ENCODE data around the gene KIF20B.
A peak's percentile ranks its signal among the peaks of the same experiment; 100 is the strongest.

The KIF20B gene, protein sequence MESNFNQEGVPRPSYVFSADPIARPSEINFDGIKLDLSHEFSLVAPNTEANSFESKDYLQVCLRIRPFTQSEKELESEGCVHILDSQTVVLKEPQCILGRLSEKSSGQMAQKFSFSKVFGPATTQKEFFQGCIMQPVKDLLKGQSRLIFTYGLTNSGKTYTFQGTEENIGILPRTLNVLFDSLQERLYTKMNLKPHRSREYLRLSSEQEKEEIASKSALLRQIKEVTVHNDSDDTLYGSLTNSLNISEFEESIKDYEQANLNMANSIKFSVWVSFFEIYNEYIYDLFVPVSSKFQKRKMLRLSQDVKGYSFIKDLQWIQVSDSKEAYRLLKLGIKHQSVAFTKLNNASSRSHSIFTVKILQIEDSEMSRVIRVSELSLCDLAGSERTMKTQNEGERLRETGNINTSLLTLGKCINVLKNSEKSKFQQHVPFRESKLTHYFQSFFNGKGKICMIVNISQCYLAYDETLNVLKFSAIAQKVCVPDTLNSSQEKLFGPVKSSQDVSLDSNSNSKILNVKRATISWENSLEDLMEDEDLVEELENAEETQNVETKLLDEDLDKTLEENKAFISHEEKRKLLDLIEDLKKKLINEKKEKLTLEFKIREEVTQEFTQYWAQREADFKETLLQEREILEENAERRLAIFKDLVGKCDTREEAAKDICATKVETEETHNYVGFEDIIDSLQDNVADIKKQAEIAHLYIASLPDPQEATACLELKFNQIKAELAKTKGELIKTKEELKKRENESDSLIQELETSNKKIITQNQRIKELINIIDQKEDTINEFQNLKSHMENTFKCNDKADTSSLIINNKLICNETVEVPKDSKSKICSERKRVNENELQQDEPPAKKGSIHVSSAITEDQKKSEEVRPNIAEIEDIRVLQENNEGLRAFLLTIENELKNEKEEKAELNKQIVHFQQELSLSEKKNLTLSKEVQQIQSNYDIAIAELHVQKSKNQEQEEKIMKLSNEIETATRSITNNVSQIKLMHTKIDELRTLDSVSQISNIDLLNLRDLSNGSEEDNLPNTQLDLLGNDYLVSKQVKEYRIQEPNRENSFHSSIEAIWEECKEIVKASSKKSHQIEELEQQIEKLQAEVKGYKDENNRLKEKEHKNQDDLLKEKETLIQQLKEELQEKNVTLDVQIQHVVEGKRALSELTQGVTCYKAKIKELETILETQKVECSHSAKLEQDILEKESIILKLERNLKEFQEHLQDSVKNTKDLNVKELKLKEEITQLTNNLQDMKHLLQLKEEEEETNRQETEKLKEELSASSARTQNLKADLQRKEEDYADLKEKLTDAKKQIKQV (N-terminal part only)

DNA sequence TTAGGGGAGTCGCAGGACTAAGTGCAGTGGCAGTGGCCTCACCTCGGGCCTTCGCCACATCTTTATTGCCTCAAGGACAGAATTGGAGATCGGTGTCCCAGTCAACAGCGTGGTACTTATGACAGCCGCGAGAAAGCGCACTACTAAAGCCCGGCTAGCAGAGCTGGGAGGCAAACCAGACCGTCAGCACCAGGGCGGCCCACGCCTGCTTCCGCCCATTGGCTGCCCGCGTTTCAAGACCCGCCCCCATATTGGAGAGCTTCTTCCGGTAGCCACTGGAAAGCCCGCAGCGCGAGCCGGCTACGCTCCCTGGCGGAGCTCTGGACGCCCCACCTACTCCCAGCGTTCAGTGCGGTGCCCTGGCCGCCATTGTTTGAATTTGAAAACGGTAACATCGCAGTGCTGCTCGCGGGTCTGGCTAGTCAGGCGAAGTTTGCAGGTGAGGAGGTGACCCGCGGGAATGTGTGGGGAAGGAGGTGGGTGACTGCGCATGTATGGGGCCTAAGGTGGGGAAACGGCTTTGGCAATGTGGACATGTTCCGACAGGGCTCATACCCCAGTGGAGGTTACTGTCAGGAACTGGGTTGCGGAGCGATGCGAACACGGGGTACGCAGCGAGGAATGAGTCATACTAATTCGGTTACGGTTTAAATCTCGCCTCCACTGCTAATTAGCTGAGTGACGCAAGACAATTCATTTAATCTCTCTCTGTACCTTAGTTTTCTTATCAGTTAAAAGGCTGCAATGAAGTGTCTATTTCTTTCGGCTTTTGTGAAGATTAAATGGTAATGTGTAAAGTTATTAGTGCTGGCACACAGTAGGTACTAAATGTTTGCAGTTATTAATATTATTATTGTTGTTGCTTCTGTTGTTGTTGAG lies at the start of gene KIF20B:
KIF20B (plus strand) TSS at position 349 of the 879 bp plus-strand sequence. CDS start 3,705 bp downstream, outside the sequence.
- DNase-seq (ENCODE audit: low spot score): peak; percentile 92

DNA sequence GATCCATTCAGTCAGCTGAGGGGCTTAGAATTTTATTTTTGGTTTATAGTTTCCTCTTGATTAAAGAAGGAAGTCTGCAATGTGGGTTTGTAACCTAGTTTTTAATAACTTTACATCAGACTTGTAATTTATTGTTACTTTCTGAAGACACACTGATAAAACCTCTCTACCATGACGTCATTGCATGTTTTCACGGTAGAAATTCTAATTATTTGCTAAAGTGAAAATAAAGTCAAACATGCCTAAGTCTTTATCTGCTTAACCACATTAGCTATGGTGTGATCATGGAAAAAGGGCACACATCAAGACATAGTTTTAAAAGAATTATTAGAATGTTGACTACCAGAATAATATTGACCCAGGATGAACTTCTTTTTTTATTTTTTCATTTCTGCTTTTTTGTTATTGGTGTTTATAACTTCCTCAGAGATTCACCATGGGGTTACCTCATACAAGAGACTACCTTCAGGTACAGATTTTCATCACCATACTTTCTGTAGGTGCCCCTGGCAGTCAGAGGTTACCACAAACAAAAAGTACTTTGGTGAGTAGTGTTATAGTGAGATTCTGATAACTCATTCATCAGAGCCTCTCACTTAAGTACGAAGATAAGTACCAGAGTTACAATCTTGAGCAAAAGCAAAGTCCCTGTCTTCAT lies 49.3 kb upstream of the KIF20B start:
- TF ChIP-seq, protein P1, sequence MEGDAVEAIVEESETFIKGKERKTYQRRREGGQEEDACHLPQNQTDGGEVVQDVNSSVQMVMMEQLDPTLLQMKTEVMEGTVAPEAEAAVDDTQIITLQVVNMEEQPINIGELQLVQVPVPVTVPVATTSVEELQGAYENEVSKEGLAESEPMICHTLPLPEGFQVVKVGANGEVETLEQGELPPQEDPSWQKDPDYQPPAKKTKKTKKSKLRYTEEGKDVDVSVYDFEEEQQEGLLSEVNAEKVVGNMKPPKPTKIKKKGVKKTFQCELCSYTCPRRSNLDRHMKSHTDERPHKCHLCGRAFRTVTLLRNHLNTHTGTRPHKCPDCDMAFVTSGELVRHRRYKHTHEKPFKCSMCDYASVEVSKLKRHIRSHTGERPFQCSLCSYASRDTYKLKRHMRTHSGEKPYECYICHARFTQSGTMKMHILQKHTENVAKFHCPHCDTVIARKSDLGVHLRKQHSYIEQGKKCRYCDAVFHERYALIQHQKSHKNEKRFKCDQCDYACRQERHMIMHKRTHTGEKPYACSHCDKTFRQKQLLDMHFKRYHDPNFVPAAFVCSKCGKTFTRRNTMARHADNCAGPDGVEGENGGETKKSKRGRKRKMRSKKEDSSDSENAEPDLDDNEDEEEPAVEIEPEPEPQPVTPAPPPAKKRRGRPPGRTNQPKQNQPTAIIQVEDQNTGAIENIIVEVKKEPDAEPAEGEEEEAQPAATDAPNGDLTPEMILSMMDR (IDR thresholded peaks at IDR 0.05; ENCODE audit: extremely low read depth, missing control alignments): no peak
- peak; percentile 45 for DNase-seq (ENCODE audit: low spot score)

More for the DNA sequence above, at the start of gene KIF20B:
- TF ChIP-seq, protein P1 (IDR thresholded peaks at IDR 0.05; ENCODE audit: extremely low read depth, missing control alignments): peak; percentile 15

DNA sequence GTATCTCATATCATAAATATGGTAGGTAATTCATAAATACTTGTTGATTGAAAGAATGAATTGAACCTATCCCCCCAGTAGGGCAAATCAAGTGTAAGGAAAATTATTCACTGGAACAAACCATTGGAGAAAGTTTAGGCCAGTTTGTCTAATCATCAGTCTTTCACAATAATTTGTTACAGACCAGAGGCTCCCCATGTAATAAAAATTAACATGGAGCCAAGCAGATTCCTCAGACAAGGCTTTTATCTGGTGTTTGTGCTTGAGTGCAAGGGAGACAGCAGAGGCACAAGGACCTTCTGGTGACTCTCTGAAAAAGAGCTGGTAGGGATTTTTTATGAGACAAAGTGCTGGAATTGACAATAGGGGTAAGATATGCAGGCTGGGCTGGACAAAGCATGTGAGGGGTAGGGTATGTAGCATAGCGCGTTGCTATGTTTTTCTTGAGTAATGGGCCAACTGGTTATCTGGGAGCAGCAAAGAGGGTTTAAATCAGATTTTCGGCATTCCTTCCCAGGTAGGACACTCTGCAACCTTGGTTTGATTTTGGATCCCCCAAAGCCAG lies 48.5 kb upstream of the KIF20B start:
- TF ChIP-seq, protein P1 (IDR thresholded peaks at IDR 0.05; ENCODE audit: extremely low read depth, missing control alignments): no peak
- no peak for DNase-seq (ENCODE audit: low spot score)

DNA sequence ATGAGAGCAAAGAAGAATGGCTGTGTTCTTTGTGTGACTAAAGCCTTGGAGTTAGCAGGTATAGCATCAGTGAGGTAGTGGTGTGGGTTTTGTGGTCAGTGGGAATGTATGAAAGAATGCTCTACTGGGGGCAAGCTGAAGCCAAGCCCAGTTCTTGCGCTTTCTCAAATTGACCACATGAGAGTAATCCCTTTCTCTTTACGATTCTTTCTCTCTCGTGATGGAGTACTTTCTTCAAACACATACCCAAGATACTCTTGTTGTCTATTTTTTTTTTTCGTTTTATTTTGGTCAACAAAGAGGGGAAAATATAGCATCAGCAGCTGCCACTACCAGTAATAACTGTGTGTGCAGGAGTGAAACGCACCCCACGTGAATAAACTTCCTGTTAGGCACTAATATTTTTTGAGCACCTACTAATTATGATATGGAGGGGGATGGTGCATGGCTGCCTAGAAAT lies 48.0 kb upstream of the KIF20B start:
- TF ChIP-seq, protein P1 (IDR thresholded peaks at IDR 0.05; ENCODE audit: extremely low read depth, missing control alignments): no peak
- peak; percentile 22 for DNase-seq (ENCODE audit: low spot score)

DNA sequence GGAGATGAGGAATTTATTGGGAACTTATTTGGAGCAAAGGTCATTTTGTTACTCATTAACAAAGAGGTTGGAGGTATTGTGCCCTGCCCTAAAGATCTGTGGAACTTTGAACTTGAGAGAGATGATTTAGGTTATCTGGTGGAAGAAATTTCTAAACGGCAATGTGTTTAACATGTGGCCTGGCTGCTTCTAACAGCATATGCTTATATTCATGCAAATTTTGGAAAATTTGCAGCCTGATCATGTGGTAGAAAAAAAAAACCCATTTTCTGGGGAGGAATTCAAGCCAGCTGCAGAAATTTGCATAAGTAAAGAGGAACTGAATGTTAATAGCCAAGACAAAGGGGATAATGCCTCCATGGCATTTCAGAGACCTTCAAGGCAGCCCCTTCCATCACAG lies 45.7 kb upstream of the KIF20B start:
- no peak for DNase-seq (ENCODE audit: low spot score)
- TF ChIP-seq, protein P1 (IDR thresholded peaks at IDR 0.05; ENCODE audit: extremely low read depth, missing control alignments): no peak

Data from GM20000 (cell line).